GM19468 (cell line): ENCODE data around the gene PUS1.
"Not testable (repeated sequence)": the region's sequence is repeated elsewhere in the genome, so short reads cannot be mapped to it uniquely, and the experiment has no call there.

Experiments
- ATAC-seq: cut with Tn5 transposase; IDR thresholded peaks from one replicate; pipeline ENCODE4 v1.9.1; 2021; ENCODE audit warnings: mild to moderate bottlenecking, moderate library complexity, moderate number of reproducible peaks; ENCODE audit not compliant: unreplicated experiment; ENCODE audit errors: extremely low read depth

The PUS1 gene

DNA sequence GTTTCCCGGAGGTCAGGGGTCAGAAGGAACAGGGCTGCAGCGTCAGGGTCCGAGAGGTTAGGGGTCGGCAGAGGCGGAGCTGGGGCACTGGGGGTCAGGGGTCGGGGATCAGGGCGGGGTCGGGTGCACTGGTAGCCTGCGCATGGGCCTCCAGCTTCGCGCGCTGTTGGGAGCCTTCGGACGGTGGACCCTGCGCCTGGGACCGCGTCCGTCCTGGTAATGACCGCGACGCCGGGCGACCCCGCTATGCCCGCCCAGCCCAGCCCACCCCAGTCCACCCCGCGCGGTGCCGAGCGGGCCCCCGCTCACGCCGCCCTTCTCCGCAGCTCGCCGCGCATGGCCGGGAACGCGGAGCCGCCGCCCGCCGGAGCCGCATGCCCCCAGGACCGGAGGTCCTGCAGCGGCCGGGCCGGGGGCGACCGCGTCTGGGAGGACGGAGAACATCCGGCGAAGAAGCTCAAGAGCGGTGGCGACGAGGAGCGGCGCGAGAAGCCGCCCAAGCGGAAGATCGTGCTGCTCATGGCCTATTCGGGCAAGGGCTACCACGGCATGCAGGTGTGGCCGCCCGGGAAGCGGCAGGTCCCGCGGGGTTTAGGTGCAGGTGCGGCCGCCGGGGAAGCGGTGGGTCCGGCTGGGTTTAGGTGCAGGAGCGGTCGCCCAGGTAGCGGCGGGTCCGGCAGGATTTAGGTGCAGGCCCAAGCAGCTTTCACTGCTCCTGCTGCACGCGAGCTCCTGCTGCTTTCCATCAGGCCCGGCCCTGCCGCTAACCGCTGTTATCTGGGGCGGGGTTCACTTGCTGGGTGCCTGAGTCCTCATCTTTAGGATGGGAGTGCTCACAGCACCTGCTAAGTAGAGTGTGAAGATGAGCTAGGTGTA is 743 bp downstream of the PUS1 start:
- no peak for ATAC-seq

GRCh38 chr12:131930510-131930909 is 1.4 kb downstream of the PUS1 start:
- ATAC-seq: no peak

GRCh38 chr12:131933387-131933786 is 4.3 kb downstream of the PUS1 start:
- ATAC-seq: no peak

DNA sequence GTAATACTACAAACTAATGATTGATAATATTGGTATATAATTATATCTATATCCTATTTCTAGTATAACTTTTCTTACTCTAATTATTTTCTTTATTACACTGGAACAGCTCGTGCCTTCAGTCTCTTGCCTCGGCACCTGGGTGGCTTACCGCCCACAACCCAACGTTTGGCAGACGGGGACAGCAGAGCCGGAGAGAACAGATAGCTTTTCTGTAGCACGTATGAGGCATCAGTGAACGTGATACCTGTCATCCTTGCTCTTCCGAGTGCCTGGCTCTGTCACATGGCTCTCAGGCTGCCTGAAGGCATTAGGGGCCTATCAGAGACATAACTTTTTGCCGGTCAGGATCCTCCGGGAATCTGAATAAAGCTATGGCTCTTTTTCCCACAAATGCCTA is 5.5 kb downstream of the PUS1 start:
- ATAC-seq: no peak

DNA sequence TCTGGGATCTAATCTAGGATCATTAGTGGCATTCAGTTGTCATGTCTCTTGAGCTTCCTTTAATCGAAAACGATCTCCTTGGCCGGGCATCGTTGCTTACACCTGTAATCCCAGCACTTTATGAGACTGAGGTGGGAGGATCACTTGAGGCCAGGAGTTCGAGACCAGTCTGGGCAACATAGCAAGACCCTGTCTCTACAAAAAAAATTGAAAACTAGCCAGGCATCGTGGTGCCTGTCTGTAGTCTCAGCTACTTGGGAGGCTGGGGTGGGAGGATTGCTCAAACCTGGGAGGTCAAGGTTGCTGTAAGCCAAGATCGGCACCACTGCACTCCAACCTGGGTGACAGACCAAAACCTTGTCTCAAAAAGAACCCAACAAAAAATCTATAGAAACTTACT is 9.0 kb downstream of the PUS1 start:
- ATAC-seq: no peak

DNA sequence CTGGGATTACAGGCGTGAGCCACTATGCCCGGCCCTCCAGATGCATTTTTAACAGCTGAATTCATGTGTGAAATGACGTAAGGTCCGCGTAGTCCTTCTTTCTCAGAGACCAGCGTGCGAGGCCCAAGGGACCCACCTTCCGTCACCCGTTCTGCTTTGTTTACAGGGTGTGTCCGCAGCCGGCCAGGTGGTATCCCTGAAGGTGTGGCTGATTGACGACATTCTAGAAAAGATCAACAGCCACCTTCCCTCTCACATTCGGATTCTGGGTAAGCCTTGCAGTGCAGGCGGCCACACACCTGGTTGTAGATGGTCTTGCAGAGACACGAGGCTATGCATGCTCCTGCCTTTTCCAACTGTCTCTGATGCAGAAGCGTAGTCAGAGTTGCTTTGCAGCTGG is 9.9 kb downstream of the PUS1 start:
- no peak for ATAC-seq

GRCh38 chr12:131940141-131940547 is 11.1 kb downstream of the PUS1 start:
- no peak for ATAC-seq

- ATAC-seq: no peak
Observed at GRCh38 chr12:131941116-131941986, 12.3 kb downstream of the PUS1 start.

DNA sequence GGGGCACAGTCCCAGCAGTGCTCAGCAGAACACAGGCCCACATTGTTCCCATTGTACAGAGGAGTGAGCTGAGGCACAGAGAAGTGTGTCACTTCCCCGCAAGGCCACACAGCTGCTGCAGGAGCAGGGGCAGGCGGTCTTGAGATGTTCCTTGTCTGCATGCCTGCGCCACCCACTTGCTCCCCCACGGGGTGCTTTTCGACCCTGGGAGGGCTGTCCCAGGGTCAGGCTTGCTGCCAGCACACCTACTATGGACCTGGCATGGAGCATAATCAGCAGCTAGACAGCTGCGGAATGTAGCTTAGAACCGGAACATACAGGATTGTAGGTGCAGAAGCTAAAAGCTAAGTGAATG is 12.9 kb downstream of the PUS1 start:
- ATAC-seq: no peak

DNA sequence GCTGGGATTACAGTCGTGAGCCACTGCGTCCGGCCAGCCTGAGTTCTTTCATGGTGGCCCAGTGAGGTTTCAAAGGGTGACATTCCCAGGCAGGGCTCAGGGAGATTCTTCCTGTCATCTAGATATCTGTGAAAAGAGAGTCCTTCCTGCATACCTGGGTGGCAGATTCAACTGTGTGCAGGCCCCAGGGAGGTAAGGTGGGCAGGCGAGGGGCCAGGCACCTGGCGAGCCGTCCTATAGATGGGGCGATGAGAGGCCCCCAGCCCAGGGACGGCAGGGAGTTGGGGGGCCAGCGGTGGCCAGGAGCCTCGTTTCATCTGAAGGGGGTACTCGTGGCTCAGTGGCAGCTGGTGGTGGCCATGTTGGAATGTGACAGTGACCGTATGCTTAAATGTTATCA is 13.6 kb downstream of the PUS1 start:
- no peak for ATAC-seq

- no peak for ATAC-seq
Observed at GRCh38 chr12:131943389-131943788, 14.3 kb downstream of the PUS1 start.

- no peak for ATAC-seq
Observed at GRCh38 chr12:131943876-131944275, 14.8 kb downstream of the PUS1 start.

GRCh38 chr12:131944601-131945251 is 15.7 kb downstream of the PUS1 start:
- ATAC-seq: no peak

GRCh38 chr12:131946757-131947156 is 17.7 kb downstream of the PUS1 start:
- no peak for ATAC-seq

GRCh38 chr12:131947482-131948027 is 18.5 kb downstream of the PUS1 start:
- no peak for ATAC-seq

DNA sequence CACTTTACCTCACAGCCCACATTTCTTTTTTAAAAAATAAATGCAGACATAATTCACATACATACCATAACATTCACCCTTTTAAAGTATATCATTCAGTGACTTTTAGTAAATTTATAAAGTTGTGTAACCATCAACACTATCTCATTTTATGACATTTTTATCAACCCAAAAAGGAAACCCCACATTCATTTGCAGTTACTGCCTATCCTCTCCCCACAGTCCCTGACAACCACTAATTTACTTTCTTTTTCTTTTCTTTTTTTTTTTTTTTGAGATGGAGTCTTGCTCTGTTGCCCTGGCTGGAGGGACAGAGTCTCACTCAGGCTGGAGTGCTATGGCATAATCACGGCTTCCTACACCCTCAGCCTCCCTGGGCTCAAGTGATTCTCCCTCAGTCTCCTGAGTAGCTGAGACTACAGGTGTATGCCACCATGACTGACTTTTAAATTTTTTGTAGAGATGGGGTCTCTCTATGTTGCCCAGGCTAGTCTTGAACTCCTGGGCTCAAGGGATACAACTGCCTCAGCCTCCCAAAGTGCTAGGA is 19.2 kb downstream of the PUS1 start:
- ATAC-seq: no peak

DNA sequence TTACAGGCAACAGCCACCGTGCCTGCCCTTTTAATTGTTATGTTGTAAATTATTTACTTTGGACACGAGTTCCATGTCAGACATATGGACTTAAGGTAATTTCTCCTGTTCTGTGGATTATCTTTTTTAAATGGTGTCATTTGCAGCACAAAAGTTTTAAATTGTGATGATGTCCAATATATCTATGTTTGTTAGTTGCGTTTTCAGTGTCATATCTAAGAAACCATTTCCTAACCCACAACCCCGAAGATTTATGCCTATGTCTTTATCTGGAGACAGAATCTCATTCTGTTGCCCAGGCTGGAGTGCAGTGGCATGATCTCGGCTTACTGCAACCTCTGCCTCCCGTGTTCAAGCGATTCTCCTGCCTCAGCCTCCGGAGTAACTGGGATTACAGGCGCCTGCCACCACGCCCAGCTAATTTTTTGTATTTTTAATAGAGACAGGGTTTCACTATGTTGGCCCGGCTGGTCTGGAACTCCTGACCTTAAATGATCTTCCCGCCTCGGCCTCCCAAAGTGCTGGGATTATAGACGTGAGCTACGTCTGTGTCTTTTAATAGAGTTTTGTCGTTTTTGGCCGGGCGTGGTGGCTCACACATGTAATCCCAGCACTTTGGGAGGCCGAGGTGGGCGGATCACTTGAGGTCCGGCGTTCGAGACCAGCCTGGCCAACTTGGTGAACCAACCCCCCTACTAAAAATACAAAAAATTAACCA is 19.8 kb downstream of the PUS1 start:
- ATAC-seq: not testable (repeated sequence)

GRCh38 chr12:131949431-131950181 is 20.5 kb downstream of the PUS1 start, which contains the start of gene EP400:
Gene EP400 (plus strand): TSS chr12:131949942. CDS start chr12:131960620, 10,678 bp downstream.
- peak; percentile 73 for ATAC-seq
